Activated CD8-positive, alpha-beta memory T cell treated with anti-CD3 and anti-CD28 coated beads for 4 hours (primary cell): Measurements from ENCODE around the gene TAS1R3.

Experiments
- DNase-seq, 2 donors: peaks; one replicate each; pipeline ENCODE4 v3.0.0-alpha.2; 2020; ENCODE audit warnings: low read depth in 2 of 2

TAS1R3 gene

GRCh38 chr1:1324084-1324523 lies 7.0 kb upstream of the TAS1R3 start:
- DNase-seq, result no peak

GRCh38 chr1:1324524-1325287 lies 6.4 kb upstream of the TAS1R3 start, which contains the start of the genes CPTP and INTS11:
Gene CPTP (plus strand): TSS chr1:1324802. CDS start chr1:1326911, 2,109 bp downstream.
Gene INTS11 (minus strand): TSS chr1:1324660. CDS start chr1:1324608, 52 bp downstream.
- peak; percentile 94 for DNase-seq

- DNase-seq, result no peak
Observed at GRCh38 chr1:1325288-1326074, 5.6 kb upstream of the TAS1R3 start.

GRCh38 chr1:1326075-1326605 lies 4.9 kb upstream of the TAS1R3 start:
- DNase-seq, result no peak

- DNase-seq, result no peak
Observed at GRCh38 chr1:1327291-1327690, 3.8 kb upstream of the TAS1R3 start.

GRCh38 chr1:1328254-1328653 lies 2.8 kb upstream of the TAS1R3 start:
- DNase-seq, result no peak

GRCh38 chr1:1329304-1330210 lies 1.5 kb upstream of the TAS1R3 start:
- DNase-seq, result no peak

GRCh38 chr1:1330366-1331067 lies 563 bp upstream of the TAS1R3 start:
- DNase-seq, result no peak

- DNase-seq, result no peak
Observed at GRCh38 chr1:1332031-1332755, 1.1 kb downstream of the TAS1R3 start.

GRCh38 chr1:1332774-1333480 lies 1.8 kb downstream of the TAS1R3 start:
- no peak for DNase-seq

- DNase-seq, result no peak
Observed at GRCh38 chr1:1333551-1334241, 2.6 kb downstream of the TAS1R3 start.

GRCh38 chr1:1334835-1335234 lies 3.8 kb downstream of the TAS1R3 start:
- no peak for DNase-seq

GRCh38 chr1:1335283-1335682 lies 4.2 kb downstream of the TAS1R3 start:
- DNase-seq, result no peak

- DNase-seq, result no peak
Observed at GRCh38 chr1:1335792-1336248, 4.7 kb downstream of the TAS1R3 start.

- DNase-seq, result no peak
Observed at GRCh38 chr1:1336446-1336845, 5.4 kb downstream of the TAS1R3 start.

- DNase-seq, result no peak
Observed at GRCh38 chr1:1336931-1337792, 6.1 kb downstream of the TAS1R3 start.

GRCh38 chr1:1337793-1338147 lies 6.7 kb downstream of the TAS1R3 start:
- no peak for DNase-seq

GRCh38 chr1:1338278-1338677 lies 7.2 kb downstream of the TAS1R3 start:
- DNase-seq, result no peak
